ENCODE data around the gene PDE1A. TPM values are rescaled to one million over a fixed set of nuclear protein-coding genes. Genes with fewer than 3 reads are reported as not detected.

Gene PDE1A
- total RNA-seq, 1 donor from 2014 or later = 45.7 TPM

DNA sequence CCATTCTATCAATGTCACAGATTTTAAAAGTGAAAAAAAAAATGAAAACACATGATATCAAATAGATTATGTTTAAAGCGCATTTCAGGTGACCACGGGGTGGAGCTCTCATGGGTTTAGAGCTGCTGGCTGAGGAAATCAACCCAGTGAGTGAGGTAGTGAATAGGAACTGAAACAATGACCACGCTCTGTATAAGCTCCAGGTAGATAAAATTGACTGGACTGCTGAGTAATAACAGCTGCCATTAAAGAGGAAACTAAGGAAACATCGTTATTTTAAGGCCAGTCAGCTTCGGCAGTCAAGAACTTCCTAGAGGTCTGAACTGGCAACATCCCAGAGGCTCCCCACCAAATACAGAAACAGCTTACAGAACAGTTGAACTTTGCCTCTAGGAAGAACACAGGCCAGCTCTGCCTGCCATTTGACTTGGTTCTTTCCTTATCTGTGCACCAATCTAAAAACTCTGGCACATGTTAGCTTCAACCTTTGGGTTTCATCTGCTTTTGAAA is 185.9 kb downstream of the PDE1A start:
- ATAC-seq (peak; percentile 66), DNase-seq (ENCODE audit: low spot score) (no peak)
- intact Hi-C loops (cut with DNase I) = no loop called here

DNA sequence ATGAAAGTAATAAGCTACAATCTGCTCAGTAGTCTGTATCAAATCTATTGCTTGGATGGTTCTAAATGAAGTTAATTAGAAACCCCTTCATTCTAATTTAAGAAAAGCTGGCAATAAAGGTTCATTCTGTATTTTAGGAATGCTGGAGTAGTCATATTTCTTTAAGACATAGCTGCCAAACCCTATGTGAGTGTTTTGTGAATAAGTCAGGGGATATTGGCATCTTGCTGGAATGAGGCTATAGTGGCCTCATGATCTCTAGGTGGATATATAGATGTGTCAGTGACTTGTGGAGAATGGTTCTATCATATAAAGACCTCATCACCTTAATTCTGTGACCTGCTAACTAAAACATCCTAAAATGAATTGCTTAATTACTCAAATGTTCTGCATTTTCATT is 196.3 kb downstream of the PDE1A start:
- intact Hi-C loops (cut with DNase I) = no loop called here
- no peak for DNase-seq (ENCODE audit: low spot score)
- ATAC-seq = no peak

DNA sequence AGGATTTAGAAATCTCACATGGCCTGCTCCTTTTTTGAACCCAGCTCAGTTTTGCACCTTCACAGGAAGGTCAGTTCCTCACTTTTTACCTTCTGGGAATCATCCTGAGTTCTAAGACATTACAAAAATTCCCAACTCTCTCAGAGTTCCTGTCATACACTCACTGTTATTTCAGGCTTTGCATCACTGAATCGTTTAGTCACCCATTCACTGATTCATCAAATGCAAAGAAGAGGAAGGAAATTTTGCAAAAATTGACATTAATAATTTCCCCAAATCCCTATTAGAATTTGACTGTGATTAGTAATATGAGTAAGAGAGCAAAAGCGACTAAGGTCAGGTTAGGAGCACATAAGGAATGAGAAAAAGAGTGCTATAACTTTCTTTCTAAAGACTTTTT is 197.5 kb downstream of the PDE1A start:
- intact Hi-C loops (cut with DNase I) = no loop called here
- DNase-seq (ENCODE audit: low spot score) (no peak), ATAC-seq (no peak)

DNA sequence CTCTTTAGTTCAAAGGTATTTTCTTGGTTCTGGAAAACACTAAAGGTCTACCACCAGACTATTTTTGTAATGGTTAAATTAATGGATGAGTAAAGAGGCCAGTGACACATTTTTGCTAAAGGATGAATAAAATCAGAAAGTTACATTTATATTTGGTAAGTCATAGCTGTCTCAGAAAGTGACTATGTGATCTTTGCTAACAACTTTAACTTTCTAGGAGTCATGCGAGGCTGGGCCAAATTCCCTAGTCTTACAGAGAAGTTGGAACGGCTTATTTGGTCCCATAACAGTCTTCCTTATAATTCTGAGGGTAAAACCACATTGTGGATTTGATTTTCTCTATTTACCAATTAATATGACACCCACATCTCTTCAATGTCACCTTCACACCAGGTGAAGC is 198.1 kb downstream of the PDE1A start:
- ATAC-seq (no peak), DNase-seq (ENCODE audit: low spot score) (no peak)
- intact Hi-C loops (cut with DNase I) = no loop called here

DNA sequence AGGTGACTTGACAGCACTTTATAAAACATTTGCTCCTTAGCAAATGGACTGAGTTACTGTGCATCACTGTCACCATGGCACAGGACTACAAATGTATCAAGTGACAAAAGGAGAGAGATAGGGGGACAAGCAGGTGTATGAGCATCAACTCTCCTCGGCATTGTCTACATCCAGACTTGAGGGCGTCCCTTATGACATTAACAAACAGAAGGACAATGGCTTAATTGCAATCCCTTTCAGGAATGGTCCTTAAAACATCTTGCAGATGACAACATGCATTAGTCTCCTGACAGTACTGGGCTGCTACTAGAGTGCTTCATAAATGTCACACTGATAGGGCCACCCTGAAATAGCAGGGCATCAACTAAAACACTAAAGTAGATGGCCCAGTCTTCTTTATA is 198.8 kb downstream of the PDE1A start:
- no peak for ATAC-seq
- intact Hi-C loops (cut with DNase I) = no loop called here

DNA sequence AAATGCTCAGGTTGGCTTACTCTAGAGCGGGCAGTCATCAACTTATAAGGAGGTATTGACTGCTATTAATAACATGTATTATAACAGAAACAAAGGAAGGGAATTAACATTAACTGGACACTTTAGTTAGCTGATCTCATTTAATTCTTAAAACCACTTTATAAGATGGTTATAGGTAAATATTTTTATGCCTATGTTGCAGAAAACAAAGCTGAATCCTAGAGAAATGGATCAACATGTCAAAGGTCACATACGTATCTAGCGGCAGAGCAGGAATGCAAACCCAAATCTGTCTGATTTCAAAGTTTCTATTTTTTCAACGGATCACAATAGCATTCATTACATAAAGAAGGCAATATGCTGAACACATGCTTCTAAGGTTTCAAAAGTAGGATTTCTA is 200.0 kb downstream of the PDE1A start:
- intact Hi-C loops (cut with DNase I) = no loop called here
- DNase-seq (ENCODE audit: low spot score) (no peak), ATAC-seq (no peak)

More for the DNA sequence above, 198.8 kb downstream of the PDE1A start:
- no peak for DNase-seq (ENCODE audit: low spot score)

DNA sequence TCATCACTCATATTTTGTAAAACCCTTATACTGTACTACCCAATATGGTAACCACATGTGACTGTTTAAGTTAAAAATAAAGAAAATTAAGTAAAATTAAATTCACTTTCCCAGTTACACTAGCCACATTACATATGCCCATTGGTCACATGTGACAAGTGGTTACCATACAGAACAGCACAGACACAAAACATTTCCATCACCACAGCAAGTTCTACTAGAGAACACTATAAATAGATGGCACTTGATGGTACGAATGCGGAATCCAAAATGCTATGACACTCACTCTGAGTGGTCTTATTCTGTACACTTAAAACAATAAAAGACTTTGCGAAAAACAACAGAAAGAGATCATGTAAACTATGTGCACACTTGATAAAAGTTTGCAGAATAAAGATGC is 202.2 kb downstream of the PDE1A start:
- ATAC-seq (no peak), DNase-seq (ENCODE audit: low spot score) (no peak)
- intact Hi-C loops (cut with DNase I) = no loop called here

DNA sequence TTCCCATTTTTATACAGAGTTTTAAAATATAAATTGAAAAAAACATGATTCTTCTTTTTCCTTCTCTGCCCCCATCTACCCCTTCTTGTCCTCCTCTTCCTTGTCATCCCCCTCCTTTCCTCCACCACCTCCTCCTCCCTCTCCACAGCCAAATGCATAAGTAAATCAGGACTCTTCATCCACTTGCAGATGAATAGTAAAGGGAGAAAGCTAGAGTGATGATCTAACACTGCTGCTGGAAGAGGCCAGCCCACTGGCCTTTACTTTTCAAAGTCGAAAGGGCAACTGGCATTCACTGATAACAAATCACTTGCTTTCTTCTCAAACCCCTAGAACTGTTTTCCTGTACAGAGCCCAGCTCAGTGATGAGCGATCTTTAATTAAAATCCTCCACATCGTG is 205.8 kb downstream of the PDE1A start:
- intact Hi-C loops (cut with DNase I) = no loop called here
- DNase-seq (ENCODE audit: low spot score) (no peak), ATAC-seq (no peak)

DNA sequence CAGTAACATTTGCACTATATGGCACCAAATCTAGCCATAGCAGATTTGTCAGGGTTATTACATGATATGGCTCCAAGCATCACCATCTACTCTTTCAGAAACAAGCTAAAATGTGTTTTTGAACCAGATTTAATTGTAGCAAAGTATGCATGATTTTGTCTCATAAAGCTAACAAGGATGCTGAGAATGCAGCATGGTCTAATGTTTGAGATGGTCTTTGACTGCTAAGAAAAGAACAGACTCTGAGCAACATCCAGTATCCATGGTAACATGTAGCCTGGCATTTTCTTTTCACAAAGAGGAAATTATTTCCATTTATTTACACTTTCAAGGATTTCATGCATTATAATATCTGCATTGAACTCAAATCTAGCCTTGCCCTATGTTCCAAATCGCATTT is 206.5 kb downstream of the PDE1A start:
- DNase-seq (ENCODE audit: low spot score) (no peak), ATAC-seq (no peak)
- intact Hi-C loops (cut with DNase I) = no loop called here

DNA sequence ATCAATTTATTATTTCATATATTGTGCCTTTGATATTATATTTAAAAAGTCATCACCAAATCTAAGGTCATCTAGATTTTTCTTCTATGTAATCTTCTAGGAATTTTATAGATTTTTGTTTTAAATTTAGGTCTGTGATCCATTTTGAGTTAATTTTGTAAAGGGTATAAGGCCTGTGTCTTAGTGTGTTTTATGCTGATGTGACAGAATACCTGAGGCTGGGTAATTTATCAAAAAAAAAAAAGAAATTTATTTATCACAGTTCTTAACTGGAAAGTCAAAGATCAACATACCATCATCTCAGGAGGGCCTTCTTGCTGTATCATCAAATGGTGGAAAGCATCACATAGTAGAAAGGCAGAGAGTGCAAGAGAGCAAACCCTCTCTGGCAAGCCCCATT is 216.2 kb downstream of the PDE1A start:
- no peak for ATAC-seq
- DNase-seq (ENCODE audit: low spot score) = no peak
- intact Hi-C loops (cut with DNase I) = no loop called here

DNA sequence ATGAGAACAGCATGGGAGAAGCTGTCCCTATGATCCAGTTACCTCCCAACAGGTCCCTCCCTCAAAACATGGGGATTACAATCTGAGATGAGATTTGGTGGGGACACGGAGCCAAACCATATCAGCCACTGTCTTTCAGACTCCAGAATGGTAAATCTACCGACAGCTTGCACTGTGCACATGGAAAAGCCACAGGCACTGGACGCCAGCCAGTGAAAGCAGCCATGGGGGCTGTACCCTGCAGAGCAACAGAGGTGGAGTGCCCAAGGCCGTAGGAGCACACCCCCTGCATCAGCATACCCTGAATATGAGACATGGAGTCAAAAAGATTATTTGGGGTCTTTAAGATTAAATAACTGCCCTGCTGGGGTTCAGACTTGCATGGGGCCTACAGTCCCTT is 218.4 kb downstream of the PDE1A start:
- ATAC-seq (no peak), DNase-seq (ENCODE audit: low spot score) (no peak)
- intact Hi-C loops (cut with DNase I) = no loop called here

DNA sequence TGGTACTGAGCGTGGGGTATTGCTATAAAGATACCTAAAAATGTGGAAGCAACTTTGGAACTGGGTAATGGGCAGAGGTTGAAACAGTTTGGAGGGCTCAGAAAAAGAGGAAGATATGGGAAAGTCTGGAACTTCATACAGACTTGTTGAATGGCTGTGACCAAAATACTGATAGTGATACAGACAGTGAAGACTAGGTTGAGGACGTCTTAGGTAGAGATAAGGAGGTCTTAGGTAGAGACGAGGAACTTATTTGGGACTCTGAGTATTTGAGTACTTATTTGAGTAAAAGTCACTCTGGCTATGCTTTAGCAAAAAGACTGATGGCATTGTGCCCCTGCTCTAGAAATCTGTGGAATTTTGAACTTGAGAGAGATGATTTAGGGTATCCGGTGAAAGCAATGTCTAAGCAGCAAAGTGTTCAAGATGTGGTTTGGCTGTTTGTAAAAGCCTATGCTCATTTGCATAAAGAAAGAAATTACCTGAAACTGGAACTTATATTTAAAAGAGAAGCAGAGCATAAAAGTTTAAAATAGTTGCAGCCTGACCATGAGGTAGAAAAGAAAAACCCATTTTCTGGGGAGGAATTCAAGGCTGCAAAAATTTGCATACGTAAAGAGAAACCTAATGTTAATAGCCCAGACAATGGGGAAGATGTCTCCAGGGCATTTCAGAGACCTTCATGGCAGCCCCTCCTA is 219.6 kb downstream of the PDE1A start:
- DNase-seq (ENCODE audit: low spot score) (no peak), ATAC-seq (no peak)
- intact Hi-C loops (cut with DNase I) = no loop called here

DNA sequence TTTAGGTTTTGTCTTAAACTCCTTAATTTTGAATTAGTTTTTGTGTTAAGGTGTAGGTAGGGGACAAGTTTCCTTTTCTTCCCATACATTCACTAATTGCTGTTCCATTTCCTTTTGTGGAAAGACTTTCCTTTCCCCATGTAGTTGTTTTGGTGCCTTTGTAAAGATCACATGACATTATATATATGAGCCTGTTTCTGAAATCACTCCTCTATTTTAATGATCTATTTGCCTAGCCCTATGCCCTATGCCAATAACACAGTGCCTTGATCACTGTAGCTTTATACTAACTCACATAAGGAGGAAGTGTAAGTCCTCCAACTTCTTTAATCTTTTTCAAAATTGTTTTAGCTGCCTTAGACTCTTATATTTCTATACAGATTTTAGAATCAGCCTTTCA is 229.3 kb downstream of the PDE1A start:
- no peak for DNase-seq (ENCODE audit: low spot score)
- ATAC-seq = no peak
- intact Hi-C loops (cut with DNase I) = no loop called here

DNA sequence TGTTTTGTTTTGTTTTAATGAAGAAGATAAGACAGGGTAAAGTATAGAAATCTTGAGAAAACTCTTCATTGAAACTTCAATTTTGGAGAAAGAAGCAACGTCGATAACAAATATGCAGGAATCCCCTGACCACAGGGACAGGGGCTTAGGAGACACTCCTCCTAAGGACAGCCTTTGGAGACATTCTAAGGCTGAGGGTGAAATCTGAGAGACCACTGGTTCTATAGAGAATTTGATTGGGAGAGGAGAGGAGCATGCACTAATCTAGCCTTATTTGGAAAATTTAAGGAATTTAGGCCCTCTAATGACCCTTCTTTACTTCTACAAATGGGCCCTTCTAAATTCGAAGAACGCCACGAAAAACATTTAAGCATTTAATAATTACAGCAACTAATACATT is 233.5 kb downstream of the PDE1A start:
- intact Hi-C loops (cut with DNase I) = no loop called here
- ATAC-seq = no peak
- no peak for DNase-seq (ENCODE audit: low spot score)

DNA sequence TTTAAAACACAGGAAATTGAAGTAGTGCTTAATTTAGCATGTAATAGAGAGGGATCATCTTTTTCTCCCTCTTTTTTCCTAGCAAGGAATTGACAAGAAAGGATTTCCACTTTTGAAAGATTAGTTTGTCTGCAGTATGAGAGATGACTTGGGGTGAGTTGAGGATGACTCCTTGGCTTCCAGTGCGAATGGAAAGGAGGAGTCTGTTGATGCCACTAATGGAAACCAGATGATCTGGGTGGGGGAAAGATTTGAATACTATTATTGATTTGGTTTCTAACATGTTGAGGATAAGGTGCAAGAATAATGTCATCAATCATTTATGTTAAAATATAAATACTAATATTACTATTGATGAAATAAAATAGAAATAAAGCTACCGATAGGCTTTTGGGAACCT is 235.8 kb downstream of the PDE1A start:
- no peak for DNase-seq (ENCODE audit: low spot score)
- no peak for ATAC-seq
- intact Hi-C loops (cut with DNase I) = no loop called here

DNA sequence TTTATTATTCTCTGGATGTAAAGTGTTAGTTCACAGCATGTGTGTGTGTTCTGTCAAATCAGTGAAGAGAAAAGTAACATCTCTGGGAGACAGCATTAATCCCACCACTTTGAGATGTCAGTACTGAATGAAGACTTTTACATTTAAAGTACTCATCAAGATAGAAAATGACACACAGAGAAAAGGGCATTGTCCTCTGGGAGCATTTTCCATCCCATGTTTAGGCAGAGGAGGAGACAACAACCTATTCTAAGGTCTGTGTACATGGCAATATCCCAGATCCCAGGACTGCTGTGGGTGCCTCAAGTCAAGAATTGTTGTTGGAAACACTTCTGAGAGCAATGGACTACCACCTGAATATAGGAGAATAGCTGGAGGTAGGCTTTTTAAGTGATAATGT is 239.7 kb downstream of the PDE1A start:
- intact Hi-C loops (cut with DNase I) = loop anchor here (10.0 kb wide), 1 partner anchor 468 kb away; no protein-coding TSS in a partner anchor
- DNase-seq (ENCODE audit: low spot score) = no peak
- ATAC-seq = no peak

DNA sequence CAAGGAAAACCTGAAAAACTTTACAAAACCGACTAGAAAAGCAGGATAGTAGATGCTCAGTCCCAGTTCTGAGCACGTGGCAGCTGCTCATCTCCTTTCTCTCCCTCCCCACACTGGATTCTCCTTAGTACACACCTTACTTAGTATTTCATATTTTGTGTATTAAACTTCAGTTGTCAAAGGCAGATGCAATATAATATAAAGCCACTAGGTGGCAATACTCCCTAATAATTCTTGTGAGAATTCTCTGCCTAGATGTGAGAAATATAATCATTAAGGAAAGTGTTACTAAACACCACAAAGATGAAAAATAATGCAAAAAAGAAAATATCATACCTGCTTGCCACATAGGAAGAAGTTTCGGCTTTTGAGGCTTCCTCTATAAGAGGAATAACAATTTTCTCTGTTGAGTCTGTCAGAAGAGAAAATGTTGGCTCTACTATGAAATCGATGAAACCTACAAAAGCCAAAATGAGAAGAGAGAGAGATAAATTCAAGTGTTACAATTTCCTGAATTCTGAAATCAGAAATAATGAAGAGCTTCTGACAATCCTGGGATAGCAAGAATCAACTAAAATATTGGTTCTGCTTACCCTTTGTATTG is 240.6 kb downstream of the PDE1A start:
- peak; percentile 57 for ATAC-seq
- no peak for DNase-seq (ENCODE audit: low spot score)
- intact Hi-C loops (cut with DNase I) = loop anchor here (10.0 kb wide), 1 partner anchor 469 kb away; no protein-coding TSS in a partner anchor

DNA sequence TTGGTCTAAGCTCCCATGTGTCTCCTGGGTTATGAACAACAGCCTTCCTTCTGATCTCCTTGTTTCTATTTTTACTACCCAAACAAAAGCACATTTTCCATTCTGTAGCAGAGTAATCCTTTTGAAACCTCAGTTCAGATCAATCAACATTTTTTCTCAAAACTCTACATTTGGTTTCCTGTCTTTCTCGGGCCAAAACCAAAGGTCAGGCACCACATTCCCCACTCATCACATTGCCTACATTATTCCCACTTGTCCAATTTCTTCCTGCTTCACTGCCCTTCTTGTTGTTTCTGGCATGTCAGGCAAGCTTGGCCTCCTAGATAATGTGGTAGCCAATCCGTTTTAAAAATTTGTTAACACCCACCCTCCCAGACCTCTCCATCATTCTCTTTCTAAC is 244.4 kb downstream of the PDE1A start:
- ATAC-seq (peak; percentile 36), DNase-seq (ENCODE audit: low spot score) (no peak)
- intact Hi-C loops (cut with DNase I) = loop anchor here (10.0 kb wide), 1 partner anchor 472 kb away; no protein-coding TSS in a partner anchor

DNA sequence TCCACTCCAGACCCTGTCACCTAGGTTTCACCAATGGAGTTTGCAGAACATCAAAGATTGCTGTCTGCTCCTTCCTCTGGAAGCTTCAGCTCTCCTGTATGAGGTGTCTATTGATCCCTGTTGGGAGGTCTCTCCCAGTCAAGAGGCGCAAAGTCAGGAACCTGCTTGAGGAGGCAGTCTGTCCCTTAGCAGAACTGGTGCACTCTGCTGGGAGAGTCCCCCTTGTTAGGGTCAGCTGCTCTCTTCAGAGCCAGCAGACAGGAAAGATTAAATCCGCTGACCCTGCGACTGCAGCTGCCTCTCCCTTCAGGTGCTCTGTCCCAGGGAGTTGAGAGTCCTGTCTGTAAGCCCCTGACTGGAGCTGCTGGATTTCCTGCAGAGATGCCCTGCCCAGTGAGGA is 245.5 kb downstream of the PDE1A start:
- intact Hi-C loops (cut with DNase I) = loop anchor here (10.0 kb wide), 1 partner anchor 473 kb away; no protein-coding TSS in a partner anchor
- ATAC-seq (no peak), DNase-seq (ENCODE audit: low spot score) (no peak)

DNA sequence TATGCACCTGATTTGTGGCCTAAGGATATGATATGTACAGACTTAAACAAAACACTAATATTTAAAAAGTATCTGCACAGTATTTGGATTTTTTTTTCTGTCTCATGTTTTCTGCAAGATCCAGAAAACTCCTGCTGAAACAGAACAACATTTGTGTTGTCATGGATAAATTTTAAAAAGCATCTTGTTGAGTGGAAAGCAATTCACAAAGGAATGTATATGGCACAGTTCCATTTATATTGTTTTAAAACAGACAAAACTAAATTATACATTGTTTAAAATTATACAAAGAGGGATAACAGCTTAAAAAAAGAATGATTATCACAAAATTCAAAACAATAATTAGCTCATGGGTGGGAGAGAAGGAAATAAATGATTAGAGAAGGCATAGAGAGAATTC is 247.7 kb downstream of the PDE1A start:
- intact Hi-C loops (cut with DNase I) = no loop called here
- ATAC-seq (no peak), DNase-seq (ENCODE audit: low spot score) (no peak)

Measured in sciatic nerve (tissue), 2 donors.